SK-N-MC (cell line): ENCODE results near the gene MNAT1.

Experiments
- DNase-seq: peaks from one replicate; pipeline ENCODE4 v3.0.0-alpha.2; 2011; ENCODE audit warnings: low read depth, low spot score
- H3K27ac ChIP-seq: fragments of 200-600 bp; sonication (generic); 2 replicates; pipeline ENCODE4 v1.5.1; 2016; ENCODE audit warnings: mixed run types
- H3K36me3 ChIP-seq: fragments of 200-600 bp; sonication (generic); 2 replicates; pipeline ENCODE4 v1.6.1; 2017; ENCODE audit warnings: antibody characterized with exemption, low read length, mixed read lengths; ENCODE audit not compliant: insufficient read depth
- H3K4me3 ChIP-seq: fragments of 200-600 bp; sonication (generic); 2 replicates; pipeline ENCODE4 v1.5.1; 2016
- H3K9ac ChIP-seq: fragments of 200-600 bp; sonication (generic); 2 replicates; pipeline ENCODE4 v1.8.0; 2017; ENCODE audit warnings: mixed run types, mixed read lengths; ENCODE audit not compliant: insufficient read length
- H3K9me3 ChIP-seq: fragments of 200-600 bp; sonication (generic); 2 replicates; pipeline ENCODE4 v1.6.1; 2017; ENCODE audit warnings: low read depth, mild to moderate bottlenecking, antibody characterized with exemption, low read length, moderate library complexity, mixed read lengths
- EZH2 ChIP-seq: fragments of 200-600 bp; sonication (generic); IDR thresholded peaks from one replicate; pipeline ENCODE4 v1.6.1; 2017; ENCODE audit warnings: antibody characterized with exemption
- FOXP2 ChIP-seq: optimal IDR thresholded peaks from 2 replicates; pipeline ENCODE3; 2011; ENCODE audit warnings: mild to moderate bottlenecking, moderate library complexity; ENCODE audit not compliant: insufficient read depth; ENCODE audit errors: extremely low read length, control extremely low read depth
- POLR2AphosphoS5 ChIP-seq: IDR thresholded peaks from 2 replicates; pipeline ENCODE4 v1.6.1; 2012; ENCODE audit warnings: mild to moderate bottlenecking, low read depth, low read length, borderline replicate concordance

The MNAT1 gene

GRCh38 chr14:60946773-60947172 is 212.2 kb downstream of the MNAT1 start:
- TF ChIP-seq POLR2AphosphoS5 = no peak
- no peak for TF ChIP-seq FOXP2
- Histone ChIP-seq H3K27ac (no peak overlapping the region), H3K9me3 (no peaks in the 10 kb centered on the region), H3K4me3 (no peak overlapping the region), H3K9ac (no peak overlapping the region), H3K36me3 (no peaks in the 10 kb centered on the region)
- DNase-seq = no peak

GRCh38 chr14:60951776-60952435 is 217.3 kb downstream of the MNAT1 start:
- H3K9me3 ChIP-seq = no peaks in the 10 kb centered on the region
- TF ChIP-seq POLR2AphosphoS5 (no peak), EZH2 (no peak), FOXP2 (no peak)
- DNase-seq = no peak
- no peak overlapping the region for H3K9ac ChIP-seq
- peaks cover 4% of the 10 kb centered on the region; the same call in 1 of the 2 replicates for H3K36me3 ChIP-seq
- no peak overlapping the region for H3K27ac ChIP-seq
- H3K4me3 ChIP-seq = no peak overlapping the region

GRCh38 chr14:60956202-60956601 is 221.6 kb downstream of the MNAT1 start:
- no peak overlapping the region for H3K9ac ChIP-seq
- H3K9me3 ChIP-seq = no peaks in the 10 kb centered on the region; the same call in 1 of the 2 replicates
- TF ChIP-seq POLR2AphosphoS5 = no peak
- TF ChIP-seq EZH2 = no peak
- H3K27ac ChIP-seq = no peak overlapping the region
- peaks cover 4% of the 10 kb centered on the region; the same call in 1 of the 2 replicates for H3K36me3 ChIP-seq
- H3K4me3 ChIP-seq = no peak overlapping the region
- DNase-seq = no peak

- DNase-seq = no peak
- TF ChIP-seq EZH2 (no peak), POLR2AphosphoS5 (no peak), FOXP2 (no peak)
- Histone ChIP-seq H3K9me3 (no peaks in the 10 kb centered on the region; the same call in 1 of the 2 replicates), H3K4me3 (no peak overlapping the region), H3K36me3 (peaks cover 4% of the 10 kb centered on the region; the same call in 1 of the 2 replicates), H3K9ac (no peak overlapping the region), H3K27ac (no peak overlapping the region)
Observed at GRCh38 chr14:60956632-60957031, 222.1 kb downstream of the MNAT1 start.

GRCh38 chr14:60958146-60958545 is 223.6 kb downstream of the MNAT1 start:
- Histone ChIP-seq H3K36me3 (no peaks in the 10 kb centered on the region; the same call in 1 of the 2 replicates), H3K27ac (no peak overlapping the region), H3K9ac (no peak overlapping the region), H3K4me3 (no peak overlapping the region), H3K9me3 (no peaks in the 10 kb centered on the region; the same call in 1 of the 2 replicates)
- TF ChIP-seq POLR2AphosphoS5 = no peak
- TF ChIP-seq EZH2 = no peak
- no peak for TF ChIP-seq FOXP2
- DNase-seq = no peak

GRCh38 chr14:60963761-60964160 is 229.2 kb downstream of the MNAT1 start:
- Histone ChIP-seq H3K36me3 (no peaks in the 10 kb centered on the region), H3K27ac (no peak overlapping the region), H3K9me3 (no peaks in the 10 kb centered on the region), H3K4me3 (no peak overlapping the region), H3K9ac (no peak overlapping the region)
- no peak for DNase-seq
- TF ChIP-seq EZH2 (no peak), FOXP2 (no peak), POLR2AphosphoS5 (no peak)

GRCh38 chr14:60964904-60965303 is 230.3 kb downstream of the MNAT1 start:
- Histone ChIP-seq H3K4me3 (no peak overlapping the region), H3K36me3 (no peaks in the 10 kb centered on the region), H3K9me3 (no peaks in the 10 kb centered on the region), H3K9ac (no peak overlapping the region), H3K27ac (peak overlapping the region; percentile 58)
- TF ChIP-seq EZH2 (no peak), FOXP2 (no peak), POLR2AphosphoS5 (no peak)
- DNase-seq = no peak

GRCh38 chr14:60965402-60965801 is 230.8 kb downstream of the MNAT1 start:
- no peaks in the 10 kb centered on the region for H3K9me3 ChIP-seq
- DNase-seq = no peak
- no peak for TF ChIP-seq EZH2
- no peak for TF ChIP-seq FOXP2
- no peak for TF ChIP-seq POLR2AphosphoS5
- H3K4me3 ChIP-seq = no peak overlapping the region
- no peak overlapping the region for H3K9ac ChIP-seq
- peak overlapping the region; percentile 58 for H3K27ac ChIP-seq
- H3K36me3 ChIP-seq = no peaks in the 10 kb centered on the region

GRCh38 chr14:60968099-60968498 is 233.5 kb downstream of the MNAT1 start:
- no peak overlapping the region for H3K9ac ChIP-seq
- H3K36me3 ChIP-seq = peaks cover 3% of the 10 kb centered on the region; the same call in 1 of the 2 replicates
- no peaks in the 10 kb centered on the region for H3K9me3 ChIP-seq
- no peak for TF ChIP-seq POLR2AphosphoS5
- TF ChIP-seq FOXP2 = no peak
- no peak for TF ChIP-seq EZH2
- no peak overlapping the region; the same call in 1 of the 2 replicates for H3K4me3 ChIP-seq
- DNase-seq = no peak
- H3K27ac ChIP-seq = peak overlapping the region; percentile 73
